Panc1 (cell line): Measurements from ENCODE around the gene ELMO1. TPM values are rescaled to one million over a fixed set of nuclear protein-coding genes. Genes with fewer than 3 reads are reported as not detected.

Experiments used
- ATAC-seq: fragments of 200-7000 bp; cut with Tn5 transposase; 2 replicates; pipeline ENCODE4 v1.9.1; 2020; ENCODE audit warnings: mild to moderate bottlenecking, moderate library complexity
- BruUV-seq: library from RNA; stranded (reverse); fragments of 400-500 nt; replicated peaks from 2 replicates; lab custom pipeline; 2021; lab: Mats Ljungman, UMichigan
- CTCF ChIA-PET: fragments of 300-600 bp; sonication (Branson Sonifier 250); formaldehyde crosslinking; loops from one replicate; lab custom pipeline; 2022; ENCODE audit warnings: antibody characterized with exemption; lab: Charles Lee
- POLR2A ChIA-PET: fragments of 300-600 bp; sonication (Branson Sonifier 250); formaldehyde crosslinking; loops from one replicate; lab custom pipeline; 2022; ENCODE audit warnings: antibody characterized with exemption; lab: Charles Lee
- DNase-seq: peaks from one replicate; pipeline ENCODE4 v3.0.0-alpha.2; 2010; ENCODE audit warnings: low read depth, low spot score
- H3K27ac ChIP-seq: 2 replicates; pipeline ENCODE4 v1.5.1; 2011; ENCODE audit warnings: mild to moderate bottlenecking, low read length, inconsistent platforms
- H3K27me3 ChIP-seq: fragments of 200-500 bp; sonication (Bioruptor generic); 2 replicates; pipeline ENCODE4 v1.6.0; 2014; ENCODE audit warnings: low read length, inconsistent platforms; ENCODE audit not compliant: control insufficient read depth, insufficient read depth
- H3K36me3 ChIP-seq: fragments of 200-500 bp; sonication (Bioruptor generic); 2 replicates; pipeline ENCODE4 v1.5.1; 2014; ENCODE audit warnings: inconsistent platforms, mild to moderate bottlenecking, low read length, moderate library complexity; ENCODE audit not compliant: control insufficient read depth, insufficient read depth
- H3K4me1 ChIP-seq: 2 replicates; pipeline ENCODE4 v1.5.1; 2011; ENCODE audit warnings: inconsistent platforms, mild to moderate bottlenecking, low read length, moderate library complexity; ENCODE audit not compliant: control insufficient read depth, insufficient read depth
- H3K4me3 ChIP-seq, 2 experiments: 2 replicates each; pipeline ENCODE4 v1.5.1; 2011 to 2012; ENCODE audit warnings: low read depth in 2 of 2, low read length in 2 of 2, mild to moderate bottlenecking in 2 of 2, inconsistent platforms in 1 of 2, moderate library complexity in 1 of 2
- H3K9me3 ChIP-seq: fragments of 200-500 bp; sonication (Bioruptor generic); 2 replicates; pipeline ENCODE4 v1.5.1; 2014; ENCODE audit warnings: low read depth, mild to moderate bottlenecking, inconsistent platforms, low read length, moderate library complexity; ENCODE audit not compliant: control insufficient read depth, insufficient read depth
- POLR2AphosphoS5 ChIP-seq: IDR thresholded peaks from 2 replicates; pipeline ENCODE4 v1.6.1; 2012; ENCODE audit warnings: mild to moderate bottlenecking, low read depth, low read length, moderate library complexity
- SIN3A ChIP-seq: IDR thresholded peaks from 2 replicates; pipeline ENCODE4 v1.6.1; 2012; ENCODE audit warnings: low read depth, mild to moderate bottlenecking, low read length, moderate library complexity, borderline replicate concordance; ENCODE audit not compliant: insufficient read depth
- TCF7L2 ChIP-seq: IDR thresholded peaks from 2 replicates; pipeline ENCODE4 v1.6.1; 2011; ENCODE audit warnings: mild to moderate bottlenecking, low read depth, low read length, inconsistent platforms
- in situ Hi-C: cut with HindIII; loops from 2 replicates; pipeline ENCODE4 v1.10.0; 2016; ENCODE audit warnings: low sequenced_read_pairs, low pct_unique_long_range_greater_than_20kb
- intact Hi-C: fragments of 100-400 bp; cut with micrococcal nuclease; formaldehyde crosslinking; loops from one replicate; pipeline ENCODE4 v1.10.0; 2022; ENCODE audit not compliant: unreplicated experiment
- total RNA-seq: library from RNA; stranded (reverse); gene quantifications from one replicate; pipeline ENCODE4 v1.2.1, GENCODE V29; 2021; ENCODE audit not compliant: unreplicated experiment
- TF ChIP-seq, protein P1 (sequence below): fragments of 450-650 bp; IDR thresholded peaks from 2 replicates; pipeline ENCODE4 v1.5.1; 2017; ENCODE audit warnings: mild to moderate bottlenecking
- TF ChIP-seq, protein P2 (sequence below), 2 experiments: IDR thresholded peaks; 2 replicates each; pipeline ENCODE4 v1.6.1; 2011 to 2012; ENCODE audit warnings: low read depth in 2 of 2, control low read depth in 1 of 2, low read length in 1 of 2, mild to moderate bottlenecking in 1 of 2, moderate library complexity in 1 of 2; ENCODE audit not compliant: insufficient read depth in 1 of 2

ELMO1 gene
- total RNA-seq, 1 experiment from 2014 or later = 0.80 TPM

DNA sequence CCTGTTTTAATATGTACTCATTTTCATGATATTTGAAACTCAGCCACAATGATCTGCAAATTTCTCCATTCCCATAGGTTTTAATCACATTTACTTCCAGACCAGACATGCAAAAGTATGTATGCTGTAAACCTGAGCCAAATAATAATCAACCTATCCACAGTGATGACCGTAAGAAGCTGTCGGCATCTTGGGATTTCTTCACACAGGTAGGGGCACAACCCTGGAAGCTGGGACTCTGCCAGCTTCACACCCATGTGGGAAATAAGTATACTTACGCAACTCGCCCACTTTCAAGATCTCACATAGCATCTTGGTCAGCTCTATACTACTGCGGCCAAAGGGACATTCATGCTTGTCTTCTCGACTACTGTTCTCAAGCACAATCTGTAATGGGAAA, 352.3 kb downstream of the ELMO1 start:
- in situ Hi-C loops = no loop called here
- ChIA-PET CTCF (no interaction called here), POLR2A (no interaction called here)
- H3K36me3 ChIP-seq = no peaks in the 10 kb centered on the region
- ATAC-seq (no peak), DNase-seq (no peak)
- BruUV-seq = no TSS peak
- intact Hi-C loops = no loop called here
- H3K4me1 ChIP-seq = no peaks in the 10 kb centered on the region
- TF ChIP-seq, protein P1, sequence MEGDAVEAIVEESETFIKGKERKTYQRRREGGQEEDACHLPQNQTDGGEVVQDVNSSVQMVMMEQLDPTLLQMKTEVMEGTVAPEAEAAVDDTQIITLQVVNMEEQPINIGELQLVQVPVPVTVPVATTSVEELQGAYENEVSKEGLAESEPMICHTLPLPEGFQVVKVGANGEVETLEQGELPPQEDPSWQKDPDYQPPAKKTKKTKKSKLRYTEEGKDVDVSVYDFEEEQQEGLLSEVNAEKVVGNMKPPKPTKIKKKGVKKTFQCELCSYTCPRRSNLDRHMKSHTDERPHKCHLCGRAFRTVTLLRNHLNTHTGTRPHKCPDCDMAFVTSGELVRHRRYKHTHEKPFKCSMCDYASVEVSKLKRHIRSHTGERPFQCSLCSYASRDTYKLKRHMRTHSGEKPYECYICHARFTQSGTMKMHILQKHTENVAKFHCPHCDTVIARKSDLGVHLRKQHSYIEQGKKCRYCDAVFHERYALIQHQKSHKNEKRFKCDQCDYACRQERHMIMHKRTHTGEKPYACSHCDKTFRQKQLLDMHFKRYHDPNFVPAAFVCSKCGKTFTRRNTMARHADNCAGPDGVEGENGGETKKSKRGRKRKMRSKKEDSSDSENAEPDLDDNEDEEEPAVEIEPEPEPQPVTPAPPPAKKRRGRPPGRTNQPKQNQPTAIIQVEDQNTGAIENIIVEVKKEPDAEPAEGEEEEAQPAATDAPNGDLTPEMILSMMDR = no peak
- TF ChIP-seq SIN3A = no peak
- TF ChIP-seq, protein P2, sequence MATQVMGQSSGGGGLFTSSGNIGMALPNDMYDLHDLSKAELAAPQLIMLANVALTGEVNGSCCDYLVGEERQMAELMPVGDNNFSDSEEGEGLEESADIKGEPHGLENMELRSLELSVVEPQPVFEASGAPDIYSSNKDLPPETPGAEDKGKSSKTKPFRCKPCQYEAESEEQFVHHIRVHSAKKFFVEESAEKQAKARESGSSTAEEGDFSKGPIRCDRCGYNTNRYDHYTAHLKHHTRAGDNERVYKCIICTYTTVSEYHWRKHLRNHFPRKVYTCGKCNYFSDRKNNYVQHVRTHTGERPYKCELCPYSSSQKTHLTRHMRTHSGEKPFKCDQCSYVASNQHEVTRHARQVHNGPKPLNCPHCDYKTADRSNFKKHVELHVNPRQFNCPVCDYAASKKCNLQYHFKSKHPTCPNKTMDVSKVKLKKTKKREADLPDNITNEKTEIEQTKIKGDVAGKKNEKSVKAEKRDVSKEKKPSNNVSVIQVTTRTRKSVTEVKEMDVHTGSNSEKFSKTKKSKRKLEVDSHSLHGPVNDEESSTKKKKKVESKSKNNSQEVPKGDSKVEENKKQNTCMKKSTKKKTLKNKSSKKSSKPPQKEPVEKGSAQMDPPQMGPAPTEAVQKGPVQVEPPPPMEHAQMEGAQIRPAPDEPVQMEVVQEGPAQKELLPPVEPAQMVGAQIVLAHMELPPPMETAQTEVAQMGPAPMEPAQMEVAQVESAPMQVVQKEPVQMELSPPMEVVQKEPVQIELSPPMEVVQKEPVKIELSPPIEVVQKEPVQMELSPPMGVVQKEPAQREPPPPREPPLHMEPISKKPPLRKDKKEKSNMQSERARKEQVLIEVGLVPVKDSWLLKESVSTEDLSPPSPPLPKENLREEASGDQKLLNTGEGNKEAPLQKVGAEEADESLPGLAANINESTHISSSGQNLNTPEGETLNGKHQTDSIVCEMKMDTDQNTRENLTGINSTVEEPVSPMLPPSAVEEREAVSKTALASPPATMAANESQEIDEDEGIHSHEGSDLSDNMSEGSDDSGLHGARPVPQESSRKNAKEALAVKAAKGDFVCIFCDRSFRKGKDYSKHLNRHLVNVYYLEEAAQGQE (IDR thresholded peaks at IDR 0.05; ENCODE audit: insufficient read depth in 1 of 2, low read depth in 2 of 2, low read length in 1 of 2) = no peak
- no peak for TF ChIP-seq TCF7L2
- TF ChIP-seq POLR2AphosphoS5 = no peak
- H3K27me3 ChIP-seq = no peaks in the 10 kb centered on the region
- H3K9me3 ChIP-seq = no peaks in the 10 kb centered on the region
- H3K27ac ChIP-seq = no peak overlapping the region
- no peak overlapping the region for H3K4me3 ChIP-seq

DNA sequence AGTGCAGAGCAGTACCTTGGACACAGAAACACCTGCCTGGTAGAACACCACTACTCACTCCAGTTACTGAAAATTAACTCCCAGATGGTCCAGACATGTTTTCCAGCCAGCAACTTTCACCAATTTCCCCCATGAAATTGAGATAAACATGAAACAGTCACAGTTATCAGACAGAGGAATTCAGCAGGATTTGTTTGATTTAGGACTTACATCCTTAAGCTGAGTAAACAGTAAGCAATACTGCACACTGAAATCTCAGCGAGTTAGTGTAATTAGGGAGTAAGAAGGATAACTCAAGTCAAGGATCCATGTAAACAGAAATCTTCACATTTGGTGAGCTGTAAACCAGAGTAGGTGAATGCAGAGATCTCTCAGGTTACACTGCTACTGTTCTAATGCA, 353.5 kb downstream of the ELMO1 start:
- DNase-seq (no peak), ATAC-seq (no peak)
- TF ChIP-seq, protein P2 (IDR thresholded peaks at IDR 0.05; ENCODE audit: insufficient read depth in 1 of 2, low read depth in 2 of 2, low read length in 1 of 2) = no peak
- TF ChIP-seq, protein P1 = no peak
- no peak for TF ChIP-seq TCF7L2
- no peak for TF ChIP-seq POLR2AphosphoS5
- TF ChIP-seq SIN3A = no peak
- Histone ChIP-seq H3K36me3 (no peaks in the 10 kb centered on the region), H3K4me1 (no peaks in the 10 kb centered on the region), H3K27me3 (no peaks in the 10 kb centered on the region), H3K9me3 (no peaks in the 10 kb centered on the region), H3K4me3 (no peak overlapping the region), H3K27ac (no peak overlapping the region)
- ChIA-PET POLR2A (no interaction called here), CTCF (no interaction called here)
- no TSS peak for BruUV-seq
- in situ Hi-C loops = no loop called here
- intact Hi-C loops = no loop called here
